NCI-H446 treated with DMSO at 0.1 percent for 48 hours (cell line): ENCODE measurements around the gene FGF12.

Experiments
- DNase-seq: peaks from one replicate; lab custom pipeline; 2025; lab: John Stamatoyannopoulos, UW

The FGF12 gene

GRCh38 chr3:192494174-192494573 lies 233.2 kb downstream of the FGF12 start:
- no peak for DNase-seq

GRCh38 chr3:192490720-192491119 lies 236.6 kb downstream of the FGF12 start:
- DNase-seq, result no peak

DNA sequence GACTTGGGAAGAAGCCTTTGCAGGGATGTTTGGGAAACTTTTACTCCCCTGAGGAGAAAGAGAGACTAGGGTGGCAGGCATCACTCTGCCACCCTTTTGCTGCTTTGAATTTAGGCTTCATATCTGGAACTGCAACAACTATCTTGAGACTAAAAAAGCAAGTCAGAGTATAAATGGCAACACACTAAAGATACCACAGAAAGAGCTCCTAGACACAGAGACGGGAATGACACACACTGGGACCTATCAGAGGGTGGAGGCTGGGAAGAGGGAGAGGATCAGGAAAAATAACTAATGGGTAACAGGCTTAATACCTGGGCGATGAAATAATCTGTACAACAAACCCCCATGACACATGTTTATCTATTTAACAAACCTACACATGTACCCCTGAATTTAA lies 237.8 kb downstream of the FGF12 start:
- DNase-seq, result no peak

DNA sequence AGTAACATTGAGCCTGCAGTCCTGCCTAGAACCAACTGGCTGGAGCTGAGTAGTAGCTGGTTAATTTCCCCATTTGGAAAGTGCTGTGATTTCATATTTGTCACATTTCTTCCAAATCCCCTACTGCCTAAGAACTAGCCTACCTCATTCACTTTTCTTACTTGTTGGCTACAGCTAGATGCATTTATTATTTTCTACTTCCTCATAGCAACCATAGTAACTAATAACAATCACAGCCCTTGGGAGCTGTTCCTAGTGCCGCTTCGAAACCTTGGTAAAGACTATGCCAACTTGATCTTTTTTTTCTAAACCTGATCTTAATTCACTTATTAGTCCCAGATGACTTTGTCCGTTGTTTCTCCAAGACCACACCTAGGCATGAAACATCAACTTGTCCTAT lies 240.3 kb downstream of the FGF12 start:
- no peak for DNase-seq

- no peak for DNase-seq
Observed at GRCh38 chr3:192482809-192483208, 244.5 kb downstream of the FGF12 start.

DNA sequence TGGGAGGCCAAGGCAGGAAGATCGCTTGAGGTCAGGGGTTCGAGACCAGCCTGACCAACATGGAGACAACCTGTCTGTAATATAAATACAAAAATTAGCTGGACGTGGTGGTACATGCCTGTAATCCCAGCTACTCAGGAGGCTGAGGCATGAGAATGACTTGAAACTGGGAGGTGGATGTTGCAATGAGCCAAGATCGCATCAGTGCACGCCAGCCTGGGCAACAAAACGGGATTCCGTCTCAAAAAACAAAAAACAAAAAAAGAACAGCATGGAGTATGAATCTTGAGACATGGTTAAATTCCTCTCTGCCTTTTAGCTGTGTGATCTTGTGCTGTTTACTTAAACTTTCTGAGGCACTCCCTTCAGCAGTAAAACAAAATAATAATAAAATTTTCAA lies 244.9 kb downstream of the FGF12 start:
- no peak for DNase-seq

- no peak for DNase-seq
Observed at GRCh38 chr3:192481638-192482037, 245.7 kb downstream of the FGF12 start.

- no peak for DNase-seq
Observed at GRCh38 chr3:192467230-192468140, 259.9 kb downstream of the FGF12 start.

DNA sequence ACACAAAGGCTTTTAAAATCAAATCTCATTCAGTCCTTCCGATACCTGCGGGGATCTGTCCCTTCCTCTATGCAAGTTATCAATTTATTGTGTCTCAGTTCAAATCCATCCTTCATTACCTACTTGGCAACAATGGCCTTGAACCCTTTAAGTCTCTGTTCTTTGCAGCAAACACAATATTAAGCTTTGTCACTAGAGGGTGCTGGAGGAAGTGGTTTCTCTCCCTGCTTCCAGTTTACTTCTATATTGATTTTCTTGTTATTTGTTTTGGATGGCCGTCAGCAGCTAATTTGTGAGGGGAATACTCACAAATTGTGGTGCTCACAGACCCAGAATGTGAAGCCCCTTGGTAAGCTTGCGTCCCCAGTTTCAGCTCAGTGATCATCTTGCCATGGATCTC lies 278.3 kb downstream of the FGF12 start:
- DNase-seq, result no peak

DNA sequence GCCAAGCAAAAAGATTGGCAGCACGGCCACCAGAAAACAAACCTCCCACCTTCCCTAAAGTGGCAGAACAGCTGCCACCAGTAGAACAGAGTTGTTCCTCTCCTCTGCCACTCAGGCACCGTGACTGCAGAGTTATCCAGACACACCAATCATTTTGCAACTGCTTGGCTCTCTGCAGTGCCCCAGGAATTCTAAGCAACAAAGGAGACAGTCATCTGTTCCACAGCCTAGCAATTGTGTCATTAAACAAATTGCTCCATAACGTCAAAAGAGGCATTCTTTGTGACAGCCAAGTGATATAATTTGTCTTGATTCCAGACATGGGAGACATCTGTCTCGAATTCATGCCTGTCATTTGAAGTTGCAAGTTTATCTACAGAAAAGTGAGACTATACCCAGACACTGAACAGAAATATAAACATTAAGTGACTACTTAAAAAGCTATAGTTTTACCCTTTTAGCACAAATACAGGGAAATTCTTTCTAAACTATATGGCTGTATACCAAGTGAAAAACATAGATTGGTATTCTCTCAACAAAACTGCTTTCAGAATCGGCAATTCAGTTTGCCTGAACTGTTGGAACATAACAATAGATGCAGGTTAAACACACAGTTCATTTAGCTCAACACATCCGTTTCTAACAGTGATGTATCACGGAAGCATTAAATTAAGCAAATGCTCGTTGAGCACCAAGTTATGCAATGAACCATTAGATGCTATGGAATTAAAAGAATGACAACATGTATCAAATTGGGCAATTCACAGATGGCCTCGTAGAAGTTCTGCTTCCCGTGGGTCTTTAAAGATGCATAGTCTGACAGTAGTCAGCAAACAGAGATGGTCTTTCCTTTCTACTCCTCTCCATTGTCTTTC lies 281.3 kb downstream of the FGF12 start:
- DNase-seq, result peak; percentile 50

- no peak for DNase-seq
Observed at GRCh38 chr3:192444791-192445106, 282.6 kb downstream of the FGF12 start.

DNA sequence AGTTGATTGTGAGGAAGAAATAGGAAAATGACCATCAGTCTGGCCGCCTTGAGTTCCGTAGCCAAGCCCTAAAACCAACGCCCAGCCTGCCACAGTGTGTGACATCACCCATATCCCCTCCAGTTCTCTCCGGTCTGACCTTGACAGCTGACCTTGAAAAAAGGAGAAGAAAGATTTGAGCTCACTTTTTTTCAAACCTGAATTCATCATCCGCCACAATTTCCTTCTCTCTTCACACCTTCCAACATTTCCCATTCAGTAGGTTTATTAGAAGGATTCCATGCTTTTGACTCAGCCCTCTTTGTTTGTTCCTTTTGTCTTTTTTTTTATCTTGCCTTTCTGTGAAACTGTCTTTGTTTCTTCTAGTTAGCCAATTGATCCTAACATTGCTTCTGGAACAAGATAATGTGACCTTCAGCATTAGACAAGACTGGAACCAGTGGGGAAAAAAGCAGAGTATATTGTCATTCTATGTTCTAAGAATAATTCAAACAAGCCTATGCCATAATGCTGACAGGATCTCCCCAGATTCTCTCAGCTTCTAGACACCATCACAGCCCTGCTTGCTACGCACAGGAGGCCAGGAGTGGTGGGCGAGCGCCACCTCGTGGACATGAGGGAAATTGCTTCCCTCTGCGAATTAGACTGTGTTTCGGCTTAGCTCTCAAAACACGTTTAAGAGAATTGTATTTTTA lies 283.1 kb downstream of the FGF12 start:
- peak; percentile 39 for DNase-seq

GRCh38 chr3:192435241-192435640 lies 292.1 kb downstream of the FGF12 start:
- no peak for DNase-seq

DNA sequence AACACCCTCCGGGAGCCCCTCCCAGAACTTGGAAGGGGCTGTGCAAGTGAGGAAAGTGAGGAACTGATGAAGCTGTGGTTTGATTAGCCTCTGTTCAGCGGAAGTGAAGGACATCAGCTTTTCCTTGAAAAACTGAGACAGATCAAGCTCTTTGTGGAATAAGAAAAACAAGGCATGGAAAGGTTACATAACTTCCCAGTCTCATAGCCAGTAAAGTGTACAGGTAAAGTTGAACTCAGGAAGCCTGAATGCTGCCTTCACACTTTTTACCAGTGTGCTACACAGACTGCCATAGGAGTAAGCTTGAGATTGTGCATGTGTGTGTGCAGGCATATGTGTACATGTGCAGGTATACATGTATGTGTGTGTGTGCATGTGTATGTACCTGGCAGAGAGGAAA lies 293.2 kb downstream of the FGF12 start:
- DNase-seq, result no peak

GRCh38 chr3:192433704-192434103 lies 293.6 kb downstream of the FGF12 start:
- DNase-seq, result no peak

DNA sequence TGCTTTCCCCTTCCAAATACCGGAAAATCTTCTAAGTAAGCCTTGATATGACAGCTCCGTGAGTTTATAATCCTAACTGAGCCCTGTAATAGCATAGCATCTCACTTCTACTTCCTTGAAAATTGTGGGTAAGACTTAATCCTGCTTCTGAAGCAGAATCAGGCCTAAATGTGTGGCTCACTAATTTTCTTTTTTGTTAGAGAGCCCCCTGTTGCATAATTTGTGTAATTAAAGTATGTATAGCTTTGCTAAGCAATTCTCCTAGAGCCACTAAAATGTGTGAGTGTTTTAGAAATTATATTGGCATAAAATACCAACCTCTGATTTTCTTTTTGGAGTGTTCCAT lies 304.4 kb downstream of the FGF12 start:
- DNase-seq, result peak; percentile 46

- DNase-seq, result no peak
Observed at GRCh38 chr3:192422321-192422996, 304.9 kb downstream of the FGF12 start.

- no peak for DNase-seq
Observed at GRCh38 chr3:192419312-192419711, 308.0 kb downstream of the FGF12 start.

GRCh38 chr3:192417559-192418055 lies 309.7 kb downstream of the FGF12 start:
- no peak for DNase-seq

- no peak for DNase-seq
Observed at GRCh38 chr3:192417017-192417416, 310.3 kb downstream of the FGF12 start.

- DNase-seq, result no peak
Observed at GRCh38 chr3:192413461-192413860, 313.9 kb downstream of the FGF12 start.

DNA sequence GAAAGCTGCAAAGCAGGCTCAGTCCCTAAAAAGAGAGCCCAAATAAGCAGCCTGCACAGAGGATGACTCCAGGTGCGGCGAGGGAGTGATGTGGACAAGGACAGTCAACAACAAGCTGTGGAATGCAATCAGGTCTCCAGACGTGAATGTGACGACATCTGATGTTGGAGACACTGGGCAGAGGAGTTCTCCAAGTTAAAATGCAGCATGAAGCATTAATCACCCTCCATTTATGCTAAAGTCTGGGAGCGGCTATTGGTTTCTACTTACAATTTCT lies 316.7 kb downstream of the FGF12 start:
- DNase-seq, result no peak
